ENCODE results near the gene TMEM200B. TPM values are rescaled to one million over a fixed set of nuclear protein-coding genes. Genes with fewer than 3 reads are reported as not detected.

The TMEM200B gene
- polyA plus RNA-seq, 2 of the 4 experiments (the other 2 are of a cell fraction): 0.08 to 0.37 TPM

GRCh38 chr1:29123053-29123886 is 433 bp downstream of the TMEM200B start:
- peak overlapping the region; percentile 86 to 94 for H3K27ac ChIP-seq
- ChIA-PET CTCF (interaction anchor here (0.9 to 1.3 kb wide), 7 partner anchors 12 to 252 kb away, joined by 3 to 9 read pairs (median 3); no protein-coding TSS in a partner anchor), POLR2A (interaction anchor here (1.4 kb wide), 1 partner anchor 58 kb away, joined by 8 read pairs; the partner anchor contains the start of gene SRSF4)
- H3K4me3 ChIP-seq: peak overlapping the region; percentile 83
- no peak for TF ChIP-seq HOXA7 (CRISPR knock-in tag; IDR thresholded peaks at IDR 0.05)
- no peak for TF ChIP-seq HOXB5 (CRISPR knock-in tag; IDR thresholded peaks at IDR 0.05)
- TF ChIP-seq RAD21 (conservative IDR thresholded peaks at IDR 0.05 in 1 of 2, IDR thresholded peaks at IDR 0.05 in 1 of 2): no peak
- TF ChIP-seq RCOR1 (IDR thresholded peaks at IDR 0.05; ENCODE audit: low read depth, low read length): no peak
- TF ChIP-seq FOXS1 (CRISPR knock-in tag; IDR thresholded peaks at IDR 0.05): no peak
- no peak for TF ChIP-seq CBX8 (IDR thresholded peaks at IDR 0.05)
- no peak for TF ChIP-seq E2F6 (IDR thresholded peaks at IDR 0.05; ENCODE audit: borderline replicate concordance, low read depth)
- no peak for TF ChIP-seq BCL3 (IDR thresholded peaks at IDR 0.05)
- TF ChIP-seq ELK1 (IDR thresholded peaks at IDR 0.05; ENCODE audit: low read depth, low read length): no peak
- no peak for TF ChIP-seq MAZ (IDR thresholded peaks at IDR 0.05; ENCODE audit: borderline replicate concordance, low read depth, low read length)
- TF ChIP-seq HES2 (IDR thresholded peaks at IDR 0.05): no peak
- no peak for TF ChIP-seq PBX3 (IDR thresholded peaks at IDR 0.05)
- TF ChIP-seq KDM1A (IDR thresholded peaks at IDR 0.05; ENCODE audit: low read depth): no peak
- no peak for TF ChIP-seq NPAS2 (CRISPR knock-in tag; IDR thresholded peaks at IDR 0.05; ENCODE audit: borderline replicate concordance)
- no peak for TF ChIP-seq JUN (IDR thresholded peaks at IDR 0.05)
- TF ChIP-seq ZC3H11A (IDR thresholded peaks at IDR 0.05): no peak
- no peak for TF ChIP-seq NR3C1 (IDR thresholded peaks at IDR 0.05)
- TF ChIP-seq EHMT2 (IDR thresholded peaks at IDR 0.05; ENCODE audit: low read depth): no peak
- TF ChIP-seq MYC (IDR thresholded peaks at IDR 0.05; ENCODE audit: borderline replicate concordance, low read length): no peak
- no peak for TF ChIP-seq REST (IDR thresholded peaks at IDR 0.05)
- WGBS (ENCODE audit: missing lambda C conversion rate): 77% methylated on average over 18 of the region's 70 CpGs
- DNase-seq (ENCODE audit: low read depth in 1 of 2, low spot score in 1 of 2): no peak
- peak overlapping the region; percentile 97 for H3K4me2 ChIP-seq
- FAIRE-seq: no peak
- no peaks in the 10 kb centered on the region for H3K9me3 ChIP-seq
- ATAC-seq: no peak
- no peaks in the 10 kb centered on the region for H3K4me1 ChIP-seq

Measured in A549 (cell line).